ENCODE data around the gene SORCS3. TPM values are rescaled to one million over a fixed set of nuclear protein-coding genes. Genes with fewer than 3 reads are reported as not detected.

SORCS3 gene
- total and polyA plus RNA-seq, 2 donors (not counting 1 experiment from before 2014, with no cell fraction given), result not detected

DNA sequence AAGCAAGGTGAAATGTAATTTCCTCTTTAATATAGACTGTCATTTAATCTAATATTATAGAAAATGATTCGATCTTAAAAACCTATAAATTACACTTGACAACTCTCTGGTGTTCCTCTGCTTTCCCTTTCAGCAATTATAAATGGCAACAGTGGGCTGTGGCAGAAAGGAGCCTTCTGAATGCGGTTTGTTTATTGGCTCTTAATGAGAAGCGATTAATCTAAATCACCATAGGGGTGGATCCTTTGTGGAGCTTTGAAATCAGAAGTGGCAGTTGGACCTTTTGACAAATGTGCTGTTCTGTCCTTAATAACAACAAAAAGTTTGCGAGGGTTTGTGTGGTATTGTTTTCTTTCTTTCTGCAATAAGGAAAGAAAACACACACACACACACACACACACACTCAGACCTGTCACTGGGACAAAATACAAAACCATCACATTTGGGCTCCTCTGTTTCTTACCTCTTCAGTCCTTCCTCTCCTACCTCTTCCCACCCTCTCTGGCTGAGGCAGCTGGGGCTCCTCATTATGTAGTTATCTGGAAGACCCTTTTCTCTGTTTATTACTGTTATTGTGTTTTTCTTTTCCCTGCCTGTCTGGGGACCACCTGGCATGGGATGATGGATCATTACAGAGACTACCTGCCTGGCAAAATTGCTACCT is 316.2 kb downstream of the SORCS3 start:
- Histone ChIP-seq H2AFZ (ENCODE audit: insufficient read depth, low read depth, low read length, poor library complexity, severe bottlenecking) (no peak overlapping the region), H3K4me2 (replicated peaks; ENCODE audit: low read depth, low read length, poor library complexity, severe bottlenecking) (no peak overlapping the region), H3K9me3 (ENCODE audit: control extremely low read depth in 1 of 3, control insufficient read depth in 2 of 3, insufficient read depth in 1 of 3, low read length in 2 of 3) (no peaks in the 10 kb centered on the region), H3K9ac (ENCODE audit: low read length) (no peak overlapping the region), H4K20me1 (ENCODE audit: control insufficient read depth, insufficient read depth, low read length, poor library complexity, severe bottlenecking) (no peaks in the 10 kb centered on the region), H3K27ac (ENCODE audit: low read length in 2 of 2) (no peak overlapping the region), H3K27me3 (replicated peaks in 1 of 4; ENCODE audit: control extremely low read depth in 1 of 4, control insufficient read depth in 3 of 4, insufficient read depth in 4 of 4, low read length in 3 of 4) (no peaks in the 10 kb centered on the region), H3K4me3 (ENCODE audit: control extremely low read depth in 1 of 5, extremely low read depth in 1 of 5, insufficient read depth in 1 of 5, low read depth in 2 of 5, low read length in 4 of 5) (no peak overlapping the region), H3K79me2 (ENCODE audit: control insufficient read depth, insufficient read depth, low read length) (no peaks in the 10 kb centered on the region), H3K36me3 (replicated peaks in 1 of 2; ENCODE audit: control extremely low read depth in 1 of 2, control insufficient read depth in 1 of 2, extremely low read depth in 1 of 2, insufficient read depth in 2 of 2, low read length in 1 of 2) (no peaks in the 10 kb centered on the region), H3K4me1 (ENCODE audit: control insufficient read depth in 2 of 2, insufficient read depth in 2 of 2, low read length in 2 of 2) (no peaks in the 10 kb centered on the region)
- TF ChIP-seq, protein P1, sequence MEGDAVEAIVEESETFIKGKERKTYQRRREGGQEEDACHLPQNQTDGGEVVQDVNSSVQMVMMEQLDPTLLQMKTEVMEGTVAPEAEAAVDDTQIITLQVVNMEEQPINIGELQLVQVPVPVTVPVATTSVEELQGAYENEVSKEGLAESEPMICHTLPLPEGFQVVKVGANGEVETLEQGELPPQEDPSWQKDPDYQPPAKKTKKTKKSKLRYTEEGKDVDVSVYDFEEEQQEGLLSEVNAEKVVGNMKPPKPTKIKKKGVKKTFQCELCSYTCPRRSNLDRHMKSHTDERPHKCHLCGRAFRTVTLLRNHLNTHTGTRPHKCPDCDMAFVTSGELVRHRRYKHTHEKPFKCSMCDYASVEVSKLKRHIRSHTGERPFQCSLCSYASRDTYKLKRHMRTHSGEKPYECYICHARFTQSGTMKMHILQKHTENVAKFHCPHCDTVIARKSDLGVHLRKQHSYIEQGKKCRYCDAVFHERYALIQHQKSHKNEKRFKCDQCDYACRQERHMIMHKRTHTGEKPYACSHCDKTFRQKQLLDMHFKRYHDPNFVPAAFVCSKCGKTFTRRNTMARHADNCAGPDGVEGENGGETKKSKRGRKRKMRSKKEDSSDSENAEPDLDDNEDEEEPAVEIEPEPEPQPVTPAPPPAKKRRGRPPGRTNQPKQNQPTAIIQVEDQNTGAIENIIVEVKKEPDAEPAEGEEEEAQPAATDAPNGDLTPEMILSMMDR (IDR thresholded peaks at IDR 0.05), result no peak
- no peak for TF ChIP-seq EZH2 (IDR thresholded peaks at IDR 0.05; ENCODE audit: borderline replicate concordance, insufficient read depth, low read depth, low read length, poor library complexity, severe bottlenecking)
- Mint-ChIP-seq H3K4me3 (no peak overlapping the region), H3K4me1 (no peaks in the 10 kb centered on the region), H3K27ac (no peak overlapping the region), H3K27me3 (no peaks in the 10 kb centered on the region), H3K9me3 (ENCODE audit: insufficient read depth) (no peaks in the 10 kb centered on the region)
- intact Hi-C loops (cut with micrococcal nuclease), result no loop called here
- DNase-seq, result no peak
- ChIA-PET CTCF (no interaction called here), POLR2A (no interaction called here)
- ATAC-seq (ENCODE audit: low read depth), result no peak
- WGBS (ENCODE audit: insufficient coverage), result no CpG with 5 or more reads among the region's 4 CpGs

GRCh38 chr10:104966563-104967297 is 325.6 kb downstream of the SORCS3 start:
- Histone ChIP-seq H3K9ac (ENCODE audit: low read length) (no peak overlapping the region), H3K4me3 (ENCODE audit: control extremely low read depth in 1 of 5, extremely low read depth in 1 of 5, insufficient read depth in 1 of 5, low read depth in 2 of 5, low read length in 4 of 5) (no peak overlapping the region), H3K27me3 (replicated peaks in 1 of 4; ENCODE audit: control extremely low read depth in 1 of 4, control insufficient read depth in 3 of 4, insufficient read depth in 4 of 4, low read length in 3 of 4) (no peaks in the 10 kb centered on the region), H2AFZ (ENCODE audit: insufficient read depth, low read depth, low read length, poor library complexity, severe bottlenecking) (no peak overlapping the region), H3K4me2 (replicated peaks; ENCODE audit: low read depth, low read length, poor library complexity, severe bottlenecking) (no peak overlapping the region), H3K36me3 (replicated peaks in 1 of 2; ENCODE audit: control extremely low read depth in 1 of 2, control insufficient read depth in 1 of 2, extremely low read depth in 1 of 2, insufficient read depth in 2 of 2, low read length in 1 of 2) (no peaks in the 10 kb centered on the region), H3K4me1 (ENCODE audit: control insufficient read depth in 2 of 2, insufficient read depth in 2 of 2, low read length in 2 of 2) (no peaks in the 10 kb centered on the region), H3K27ac (ENCODE audit: low read length in 2 of 2) (no peak overlapping the region), H3K79me2 (ENCODE audit: control insufficient read depth, insufficient read depth, low read length) (no peaks in the 10 kb centered on the region), H3K9me3 (ENCODE audit: control extremely low read depth in 1 of 3, control insufficient read depth in 2 of 3, insufficient read depth in 1 of 3, low read length in 2 of 3) (peaks cover 0 to 3% (median 0%) of the 10 kb centered on the region in 3 donors), H4K20me1 (ENCODE audit: control insufficient read depth, insufficient read depth, low read length, poor library complexity, severe bottlenecking) (no peaks in the 10 kb centered on the region)
- Mint-ChIP-seq H3K27ac (no peak overlapping the region), H3K9me3 (ENCODE audit: insufficient read depth) (peaks cover 2% of the 10 kb centered on the region), H3K4me1 (no peaks in the 10 kb centered on the region), H3K4me3 (no peak overlapping the region), H3K27me3 (no peaks in the 10 kb centered on the region)
- intact Hi-C loops (cut with micrococcal nuclease), result no loop called here
- POLR2A ChIA-PET, result no interaction called here
- no peak for TF ChIP-seq EZH2 (IDR thresholded peaks at IDR 0.05; ENCODE audit: borderline replicate concordance, insufficient read depth, low read depth, low read length, poor library complexity, severe bottlenecking)
- TF ChIP-seq, protein P1 (IDR thresholded peaks at IDR 0.05), result no peak
- DNase-seq (no peak), ATAC-seq (ENCODE audit: low read depth) (no peak)
- CTCF ChIA-PET, result no interaction called here
- WGBS (ENCODE audit: insufficient coverage), result no CpG with 5 or more reads among the region's 2 CpGs

All from B cell (primary cell).